ENCODE measurements around the gene MFAP4.

The MFAP4 gene

GRCh38 chr17:19363460-19364035 is 23.4 kb downstream of the MFAP4 start:
- no peak for TF ChIP-seq CTCF (IDR thresholded peaks at IDR 0.05; ENCODE audit: extremely low read depth, missing control alignments)
- no peak for DNase-seq (ENCODE audit: low spot score)

- TF ChIP-seq CTCF (IDR thresholded peaks at IDR 0.05; ENCODE audit: extremely low read depth, missing control alignments) = no peak
- DNase-seq (ENCODE audit: low spot score) = no peak
These were observed 23.9 kb downstream of the MFAP4 start for GRCh38 chr17:19363114-19363438.

GRCh38 chr17:19362277-19363113 is 24.5 kb downstream of the MFAP4 start, which contains the start of gene B9D1:
B9D1 (minus strand) TSS chr17:19362723; CDS start chr17:19362569, 154 bp downstream.
- DNase-seq (ENCODE audit: low spot score) = peak; percentile 98
- TF ChIP-seq CTCF (IDR thresholded peaks at IDR 0.05; ENCODE audit: extremely low read depth, missing control alignments) = peak; percentile 88

- DNase-seq (ENCODE audit: low spot score) = no peak
These were observed 25.1 kb downstream of the MFAP4 start for GRCh38 chr17:19361944-19362276.

GRCh38 chr17:19361326-19361725 is 25.7 kb downstream of the MFAP4 start:
- no peak for TF ChIP-seq CTCF (IDR thresholded peaks at IDR 0.05; ENCODE audit: extremely low read depth, missing control alignments)
- no peak for DNase-seq (ENCODE audit: low spot score)

More at GRCh38 chr17:19361944-19362276, 25.1 kb downstream of the MFAP4 start:
- TF ChIP-seq CTCF (IDR thresholded peaks at IDR 0.05; ENCODE audit: extremely low read depth, missing control alignments) = no peak

- no peak for TF ChIP-seq CTCF (IDR thresholded peaks at IDR 0.05; ENCODE audit: extremely low read depth, missing control alignments)
- no peak for DNase-seq (ENCODE audit: low spot score)
These were observed 26.2 kb downstream of the MFAP4 start for GRCh38 chr17:19360772-19361171.

GRCh38 chr17:19359856-19360255 is 27.1 kb downstream of the MFAP4 start:
- no peak for DNase-seq (ENCODE audit: low spot score)
- TF ChIP-seq CTCF (IDR thresholded peaks at IDR 0.05; ENCODE audit: extremely low read depth, missing control alignments) = no peak
